CD4-positive, alpha-beta memory T cell (primary cell): ENCODE measurements around the gene FOS. TPM values are rescaled to one million over a fixed set of nuclear protein-coding genes. Genes with fewer than 3 reads are reported as not detected.
"Not testable (repeated sequence)": the region's sequence is repeated elsewhere in the genome, so short reads cannot be mapped to it uniquely, and the experiment has no call there.

Source experiments
- CTCF ChIA-PET: fragments of 350-600 bp; sonication (Branson Sonifier 250); formaldehyde crosslinking; loops from one replicate; lab custom pipeline; 2021; ENCODE audit warnings: inconsistent platforms; ENCODE audit not compliant: partially characterized antibody; lab: Charles Lee
- POLR2A ChIA-PET: fragments of 350-600 bp; sonication (Branson Sonifier 250); formaldehyde crosslinking; loops from one replicate; lab custom pipeline; 2021; ENCODE audit not compliant: partially characterized antibody; lab: Charles Lee
- DNase-seq, 5 donors: peaks; one replicate each; pipeline versions ENCODE4 v3.0.0 to v3.0.0-alpha.2; 2020 to 2022; ENCODE audit warnings: mixed read lengths in 1 of 5
- H3K27ac ChIP-seq: one replicate; pipeline ENCODE4 v1.7.0; 2013; ENCODE audit warnings: low read depth, low read length
- H3K27me3 ChIP-seq: 2 replicates; pipeline ENCODE4 v1.7.0; 2013; ENCODE audit warnings: mild to moderate bottlenecking, low read length, moderate library complexity; ENCODE audit not compliant: insufficient read depth
- H3K36me3 ChIP-seq: 2 replicates; pipeline ENCODE4 v1.7.0; 2013; ENCODE audit warnings: mild to moderate bottlenecking, low read length, moderate library complexity; ENCODE audit not compliant: insufficient read depth
- H3K4me1 ChIP-seq: 2 replicates; pipeline ENCODE4 v1.7.0; 2013; ENCODE audit warnings: mild to moderate bottlenecking, low read length, moderate library complexity; ENCODE audit not compliant: insufficient read depth
- H3K4me3 ChIP-seq, 2 donors: one replicate each; pipeline ENCODE4 v1.7.0; 2013; ENCODE audit warnings: low read length in 2 of 2, mild to moderate bottlenecking in 1 of 2
- H3K9me3 ChIP-seq, 2 donors: one replicate each; pipeline ENCODE4 v1.7.0; 2013; ENCODE audit warnings: low read length in 2 of 2, control low read depth in 1 of 2; ENCODE audit not compliant: control insufficient read depth in 1 of 2
- H3K27ac Mint-ChIP-seq, 7 donors: one replicate each; pipeline ENCODE4 v1.8.0; 2020 to 2021; ENCODE audit warnings: mixed read lengths in 7 of 7, mild to moderate bottlenecking in 6 of 7, inconsistent platforms in 3 of 7, moderate library complexity in 3 of 7
- H3K27me3 Mint-ChIP-seq, 2 donors: one replicate each; pipeline ENCODE4 v1.8.0; 2020 to 2021; ENCODE audit warnings: mixed read lengths in 2 of 2
- H3K36me3 Mint-ChIP-seq, 2 donors: one replicate each; pipeline ENCODE4 v1.8.0; 2020 to 2021; ENCODE audit warnings: mixed read lengths in 2 of 2, inconsistent platforms in 1 of 2, mild to moderate bottlenecking in 1 of 2
- H3K4me1 Mint-ChIP-seq, 4 donors: one replicate each; pipeline ENCODE4 v1.8.0; 2020 to 2021; ENCODE audit warnings: mixed read lengths in 4 of 4, mild to moderate bottlenecking in 1 of 4
- H3K4me3 Mint-ChIP-seq, 8 donors: one replicate each; pipeline ENCODE4 v1.8.0; 2020 to 2021; ENCODE audit warnings: mixed read lengths in 8 of 8, mild to moderate bottlenecking in 7 of 8, moderate library complexity in 6 of 8, inconsistent platforms in 3 of 8
- H3K9me3 Mint-ChIP-seq, 8 donors: one replicate each; pipeline ENCODE4 v1.8.0; 2020 to 2021; ENCODE audit warnings: mixed read lengths in 8 of 8, mild to moderate bottlenecking in 5 of 8, inconsistent platforms in 3 of 8, moderate library complexity in 1 of 8
- intact Hi-C: fragments of 100-400 bp; cut with micrococcal nuclease; formaldehyde crosslinking; loops from one replicate; pipeline ENCODE4 v1.15.1; 2023
- polyA plus RNA-seq, 2 donors: library from polyadenylated mRNA; unstranded; fragments of 300-500 nt; fragmentation: Illumina TruSeq; gene quantifications; one replicate each; pipeline ENCODE4 v1.2.3, GENCODE V29; 2021
- total RNA-seq, 2 experiments: library from RNA; stranded (reverse); gene quantifications; one replicate each; pipeline ENCODE4 v1.2.3, GENCODE V29; 2021

FOS gene
- total and polyA plus RNA-seq, 4 experiments from 2014 or later, result 4.1 to 519 (median 83.3) TPM

DNA sequence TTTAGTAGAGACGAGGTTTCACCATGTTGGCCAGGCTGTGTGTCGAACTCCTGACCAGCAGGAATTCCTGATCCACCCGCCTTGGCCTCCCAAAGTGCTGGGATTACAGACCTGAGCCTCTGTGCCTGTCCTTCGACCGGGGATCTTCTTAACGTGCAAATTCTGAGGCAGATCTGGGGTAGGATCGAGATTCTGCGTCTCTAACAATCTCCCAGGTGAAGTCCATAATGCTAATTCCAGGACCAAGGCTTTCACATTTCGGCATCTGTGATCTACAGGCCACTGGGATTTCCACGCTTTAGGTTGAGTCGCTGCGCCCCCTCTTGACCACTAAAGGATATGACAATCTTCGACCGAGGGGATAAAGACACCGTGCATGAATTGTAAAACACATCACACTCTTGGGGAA, 24.8 kb downstream of the FOS start:
- peaks cover 13% of the 10 kb centered on the region for H3K4me1 ChIP-seq
- H3K27ac ChIP-seq, result no peak overlapping the region
- POLR2A ChIA-PET, result interaction anchor here (1.5 kb wide), 1 partner anchor 176 kb away, joined by 5 read pairs; the partner anchor contains the start of gene NEK9

DNA sequence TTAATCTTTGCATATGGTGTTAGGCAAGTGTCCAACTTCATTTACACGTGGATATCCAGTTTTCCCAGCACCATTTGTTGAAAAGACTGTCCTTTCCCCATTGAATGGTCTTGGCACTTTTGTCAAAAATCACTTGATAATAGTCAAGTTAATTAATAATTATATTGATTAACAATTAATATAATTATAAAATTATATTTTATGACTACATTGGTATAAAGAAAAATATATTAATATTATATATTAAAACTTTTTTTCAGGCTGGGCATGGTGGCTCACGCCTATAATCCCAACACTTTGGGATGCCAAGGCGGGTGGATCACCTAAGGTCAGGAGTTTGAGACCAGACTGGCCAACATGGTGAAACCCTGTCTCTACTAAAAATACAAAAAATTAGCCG, 27.8 kb downstream of the FOS start:
- DNase-seq, H3K4me3 ChIP-seq, H3K9me3 ChIP-seq, H3K27ac ChIP-seq, H3K4me3 Mint-ChIP-seq, H3K27me3 Mint-ChIP-seq, H3K9me3 Mint-ChIP-seq, H3K36me3 Mint-ChIP-seq, intact Hi-C loops, H3K27me3 ChIP-seq, H3K27ac Mint-ChIP-seq, H3K36me3 ChIP-seq: not testable (repeated sequence)
- ChIA-PET CTCF (interaction anchor here (0.8 to 14.1 kb wide), 8 partner anchors 75 to 268 kb away, joined by 3 to 273 read pairs (median 30); partner anchors contain the start of gene NEK9), POLR2A (interaction anchor here (1.6 kb wide), 1 partner anchor 180 kb away, joined by 4 read pairs; the partner anchor contains the start of gene NEK9)
- H3K4me1 Mint-ChIP-seq, result peaks cover 5 to 28% (median 12%) of the 10 kb centered on the region in 4 donors
- peaks cover 13% of the 10 kb centered on the region for H3K4me1 ChIP-seq

More for the DNA sequence above, 24.8 kb downstream of the FOS start:
- CTCF ChIA-PET, result interaction anchor here (1.0 to 14.1 kb wide), 11 partner anchors 10 to 358 kb away, joined by 3 to 273 read pairs (median 9); partner anchors contain the start of gene NEK9
- Mint-ChIP-seq H3K4me3 (no peak overlapping the region), H3K9me3 (no peaks in the 10 kb centered on the region), H3K4me1 (peaks cover 5 to 31% (median 12%) of the 10 kb centered on the region in 4 donors), H3K27me3 (peaks cover 1 to 3% of the 10 kb centered on the region in 2 donors), H3K27ac (peak overlapping the region in 2 of 7 donors; percentile 1 to 2), H3K36me3 (no peaks in the 10 kb centered on the region)
- H3K9me3 ChIP-seq, result no peaks in the 10 kb centered on the region
- no peak overlapping the region for H3K4me3 ChIP-seq
- intact Hi-C loops, result loop anchor here (1.0 kb wide), 2 partner anchors 171 to 442 kb away; no protein-coding TSS in a partner anchor
- no peaks in the 10 kb centered on the region for H3K36me3 ChIP-seq
- H3K27me3 ChIP-seq, result no peaks in the 10 kb centered on the region
- DNase-seq, result peak; percentile 55 to 67 (median 65)

DNA sequence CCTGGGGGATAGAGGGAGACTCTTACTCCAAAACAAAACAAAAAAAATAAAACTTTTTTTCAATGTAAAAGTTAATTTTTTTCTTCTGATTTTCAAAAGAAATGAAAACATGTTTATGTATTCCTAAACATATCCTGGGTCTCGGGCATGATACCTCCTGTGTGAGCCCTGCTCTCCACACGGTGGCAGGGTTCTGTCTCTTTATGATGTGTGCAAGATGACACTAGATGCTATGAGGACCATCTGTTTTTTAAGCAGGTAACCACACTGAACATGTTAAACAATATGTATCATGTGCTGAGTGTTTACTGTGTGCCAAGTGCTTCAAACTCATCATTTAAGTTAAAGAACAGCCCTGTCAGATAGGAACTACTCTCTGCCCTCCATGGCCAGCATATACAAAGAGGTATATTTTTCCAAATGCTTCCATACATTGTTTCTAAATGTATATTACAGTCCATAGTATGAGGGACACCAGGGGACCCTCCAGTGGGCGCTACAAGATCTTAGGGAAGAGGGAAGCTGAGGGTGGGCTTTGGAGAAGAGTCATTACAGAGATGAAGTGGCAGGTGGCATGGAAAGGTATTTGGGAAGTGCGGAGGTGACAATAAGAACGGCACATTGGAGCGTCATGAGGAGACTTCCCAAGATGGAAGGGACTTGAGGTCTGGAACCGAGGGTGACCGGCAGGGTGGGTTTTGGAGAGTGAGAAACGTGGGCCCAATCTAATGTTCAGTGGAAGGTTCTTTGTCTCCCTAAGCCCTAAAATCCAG, 28.5 kb downstream of the FOS start:
- no peak overlapping the region for H3K4me3 Mint-ChIP-seq
- peaks cover 7% of the 10 kb centered on the region for H3K4me1 ChIP-seq
- H3K27me3 ChIP-seq, result no peaks in the 10 kb centered on the region
- intact Hi-C loops, result loop anchor here (1.0 kb wide), 3 partner anchors 147 to 347 kb away; no protein-coding TSS in a partner anchor
- H3K27ac ChIP-seq, result no peak overlapping the region
- H3K36me3 Mint-ChIP-seq, result no peaks in the 10 kb centered on the region
- H3K4me1 Mint-ChIP-seq, result peaks cover 6 to 22% (median 8%) of the 10 kb centered on the region in 4 donors
- H3K9me3 ChIP-seq, result no peaks in the 10 kb centered on the region
- H3K9me3 Mint-ChIP-seq, result no peaks in the 10 kb centered on the region
- peak overlapping the region in 3 of 7 donors; percentile 4 to 61 (median 26) for H3K27ac Mint-ChIP-seq
- no peak for DNase-seq
- H3K27me3 Mint-ChIP-seq, result peaks cover 1 to 3% of the 10 kb centered on the region in 2 donors
- H3K4me3 ChIP-seq, result no peak overlapping the region
- H3K36me3 ChIP-seq, result no peaks in the 10 kb centered on the region
- POLR2A ChIA-PET, result no interaction called here
- CTCF ChIA-PET, result interaction anchor here (1.0 to 14.1 kb wide), 14 partner anchors 8 to 254 kb away, joined by 3 to 273 read pairs (median 10); partner anchors contain the start of gene NEK9

DNA sequence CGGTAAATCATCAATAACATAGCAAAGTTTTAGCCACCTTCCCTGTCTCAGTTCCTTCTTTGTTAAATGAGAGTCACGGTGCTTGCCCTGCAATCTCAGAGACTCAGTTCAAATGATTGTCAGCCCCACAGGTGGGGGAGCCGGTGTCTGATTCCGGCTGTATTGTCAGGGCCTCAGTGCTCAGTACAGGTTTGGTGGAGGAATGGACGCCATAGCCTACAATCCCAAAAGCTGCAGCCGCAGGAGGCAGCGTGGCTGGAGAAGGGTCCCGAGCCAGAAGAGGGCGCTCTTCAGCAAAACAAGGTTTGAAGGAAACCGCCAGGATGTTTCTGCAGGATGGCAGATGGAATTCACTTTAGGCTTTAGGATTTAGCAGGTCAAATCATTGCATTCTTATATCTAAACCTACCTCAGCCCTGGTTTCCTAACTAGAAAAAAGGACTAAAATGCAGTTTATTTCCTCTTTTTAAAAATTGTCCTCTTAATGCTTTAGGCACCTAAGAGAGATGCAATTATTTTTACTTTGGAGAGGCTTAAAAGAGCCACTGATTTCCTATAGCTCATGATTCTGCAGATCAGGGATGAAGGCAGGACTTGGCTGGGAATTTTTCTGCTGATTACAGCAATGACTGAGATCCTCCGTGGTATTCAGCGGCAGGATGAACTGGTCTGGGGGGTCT, 29.2 kb downstream of the FOS start:
- intact Hi-C loops, result loop anchor here (1.0 kb wide), 4 partner anchors 146 to 346 kb away; no protein-coding TSS in a partner anchor
- CTCF ChIA-PET, result interaction anchor here (0.5 to 11.0 kb wide), 20 partner anchors 9 to 349 kb away, joined by 3 to 121 read pairs (median 5); no protein-coding TSS in a partner anchor
- H3K4me1 Mint-ChIP-seq, result peaks cover 4 to 19% (median 8%) of the 10 kb centered on the region in 4 donors
- H3K27me3 Mint-ChIP-seq, result peaks cover 1 to 3% of the 10 kb centered on the region in 2 donors
- Histone ChIP-seq H3K4me3 (no peak overlapping the region), H3K4me1 (peaks cover 6% of the 10 kb centered on the region), H3K36me3 (no peaks in the 10 kb centered on the region), H3K27me3 (no peaks in the 10 kb centered on the region), H3K27ac (no peak overlapping the region), H3K9me3 (no peaks in the 10 kb centered on the region)
- POLR2A ChIA-PET, result interaction anchor here (0.6 kb wide), 1 partner anchor 26 kb away, joined by 3 read pairs; no protein-coding TSS in a partner anchor
- H3K4me3 Mint-ChIP-seq, result peak overlapping the region in 1 of 8 donors; percentile 26
- H3K27ac Mint-ChIP-seq, result no peak overlapping the region
- no peaks in the 10 kb centered on the region for H3K36me3 Mint-ChIP-seq
- H3K9me3 Mint-ChIP-seq, result no peaks in the 10 kb centered on the region
- DNase-seq, result peak; percentile 56 to 68 (median 63)

DNA sequence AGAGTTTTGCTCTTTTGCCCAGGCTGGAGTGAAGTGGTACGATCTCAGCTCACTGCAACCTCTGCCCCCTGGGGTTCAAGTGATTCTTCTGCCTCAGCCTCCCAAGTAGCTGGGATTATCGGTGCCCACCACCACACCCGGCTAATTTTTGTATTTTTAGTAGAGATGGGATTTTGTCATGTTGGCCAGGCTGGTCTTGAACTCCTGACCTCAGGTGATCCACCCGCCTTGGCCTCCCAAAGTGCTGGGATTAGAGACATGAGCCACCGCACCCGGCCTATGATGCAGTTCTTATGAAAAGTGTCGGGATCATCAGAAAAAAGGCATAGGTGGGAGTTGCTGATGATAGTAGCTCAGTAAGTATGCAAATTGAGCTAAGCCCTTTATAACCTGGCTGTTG, 30.4 kb downstream of the FOS start:
- H3K27me3 ChIP-seq, H3K27me3 Mint-ChIP-seq, H3K4me3 ChIP-seq, H3K9me3 Mint-ChIP-seq, H3K4me1 ChIP-seq, H3K9me3 ChIP-seq, H3K36me3 Mint-ChIP-seq, H3K4me3 Mint-ChIP-seq, H3K27ac ChIP-seq, DNase-seq, H3K36me3 ChIP-seq, POLR2A ChIA-PET: not testable (repeated sequence)
- H3K4me1 Mint-ChIP-seq, result peaks cover 0 to 16% (median 6%) of the 10 kb centered on the region in 4 donors
- H3K27ac Mint-ChIP-seq, result peak overlapping the region in 1 of 7 donors; percentile 21
- intact Hi-C loops, result loop anchor here (1.0 kb wide), 1 partner anchor 252 kb away; no protein-coding TSS in a partner anchor
- CTCF ChIA-PET, result interaction anchor here (0.6 to 11.0 kb wide), 23 partner anchors 8 to 348 kb away, joined by 3 to 121 read pairs (median 5); no protein-coding TSS in a partner anchor

DNA sequence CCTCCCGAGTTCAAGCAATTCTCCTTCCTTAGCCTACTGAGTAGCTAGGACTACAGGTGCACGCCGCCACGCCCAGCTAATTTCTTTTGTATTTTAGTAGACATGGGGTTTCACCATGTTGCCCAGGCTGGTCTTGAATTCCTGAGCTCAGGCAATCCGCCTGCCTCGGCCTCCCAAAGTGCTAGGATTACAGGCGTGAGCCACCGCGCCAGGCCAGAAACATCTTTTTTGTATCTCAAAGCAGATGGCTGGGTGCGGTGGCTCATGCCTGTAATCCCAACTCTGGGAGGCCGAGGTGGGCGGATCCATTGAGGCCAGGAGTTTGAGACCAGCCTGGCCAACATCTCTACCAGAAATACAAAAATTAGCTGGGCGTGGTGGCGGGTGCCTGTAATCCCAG, 30.9 kb downstream of the FOS start:
- CTCF ChIA-PET, result interaction anchor here (0.8 to 11.0 kb wide), 17 partner anchors 8 to 347 kb away, joined by 3 to 121 read pairs (median 6); no protein-coding TSS in a partner anchor
- H3K27ac ChIP-seq, POLR2A ChIA-PET, H3K4me1 ChIP-seq, H3K9me3 ChIP-seq, intact Hi-C loops, H3K4me3 ChIP-seq, H3K27me3 ChIP-seq, H3K4me3 Mint-ChIP-seq, DNase-seq, H3K36me3 Mint-ChIP-seq, H3K9me3 Mint-ChIP-seq, H3K36me3 ChIP-seq, H3K27me3 Mint-ChIP-seq, H3K27ac Mint-ChIP-seq: not testable (repeated sequence)
- H3K4me1 Mint-ChIP-seq, result peaks cover 0 to 14% (median 6%) of the 10 kb centered on the region in 4 donors
